GDM1 (cell line): ENCODE data around the gene C1QA.
A peak's percentile ranks its signal among the peaks of the same experiment; 100 is the strongest.

ENCODE experiments used
- DNase-seq: peaks from one replicate; lab custom pipeline; 2025; lab: John Stamatoyannopoulos, UW

The C1QA gene, protein sequence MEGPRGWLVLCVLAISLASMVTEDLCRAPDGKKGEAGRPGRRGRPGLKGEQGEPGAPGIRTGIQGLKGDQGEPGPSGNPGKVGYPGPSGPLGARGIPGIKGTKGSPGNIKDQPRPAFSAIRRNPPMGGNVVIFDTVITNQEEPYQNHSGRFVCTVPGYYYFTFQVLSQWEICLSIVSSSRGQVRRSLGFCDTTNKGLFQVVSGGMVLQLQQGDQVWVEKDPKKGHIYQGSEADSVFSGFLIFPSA

DNA sequence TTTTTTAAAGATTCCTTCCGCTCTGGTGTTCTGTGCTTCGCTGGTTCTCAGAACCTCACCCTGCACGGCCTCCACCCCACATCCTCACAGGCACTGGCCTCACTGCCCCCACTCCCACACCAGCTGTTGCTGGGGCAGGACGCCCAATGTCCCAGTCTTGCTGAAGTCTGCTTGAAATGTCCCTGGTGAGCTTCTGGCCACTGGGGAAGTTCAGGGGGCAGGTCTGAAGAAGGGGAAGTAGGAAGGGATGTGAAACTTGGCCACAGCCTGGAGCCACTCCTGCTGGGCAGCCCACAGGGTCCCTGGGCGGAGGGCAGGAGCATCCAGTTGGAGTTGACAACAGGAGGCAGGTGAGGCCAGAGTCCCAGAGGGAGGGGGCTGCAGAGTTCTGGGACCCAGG, at the start of gene C1QA:
Gene C1QA (plus strand): TSS at position 276 of the 400 bp plus-strand sequence. CDS start 989 bp downstream, outside the sequence.
- no peak for DNase-seq

- no peak for DNase-seq
Measured at GRCh38 chr1:22587247-22587646, 49.2 kb upstream of the C1QA start.

DNA sequence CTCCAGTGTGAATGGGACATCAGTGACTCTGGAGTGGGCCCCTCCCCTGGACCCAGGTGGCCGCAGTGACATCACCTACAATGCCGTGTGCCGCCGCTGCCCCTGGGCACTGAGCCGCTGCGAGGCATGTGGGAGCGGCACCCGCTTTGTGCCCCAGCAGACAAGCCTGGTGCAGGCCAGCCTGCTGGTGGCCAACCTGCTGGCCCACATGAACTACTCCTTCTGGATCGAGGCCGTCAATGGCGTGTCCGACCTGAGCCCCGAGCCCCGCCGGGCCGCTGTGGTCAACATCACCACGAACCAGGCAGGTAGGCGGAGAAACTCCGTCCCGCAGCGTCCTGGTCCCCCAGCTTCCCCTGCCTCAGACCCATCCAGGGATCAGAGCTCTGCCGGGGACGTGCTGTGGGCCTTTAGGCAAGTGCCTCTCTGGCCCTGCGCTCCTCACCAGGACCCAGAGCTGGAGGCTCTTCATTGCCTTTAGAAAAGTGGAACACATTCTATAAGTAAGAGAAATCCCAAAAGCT, 47.5 kb upstream of the C1QA start:
- DNase-seq, result no peak

DNA sequence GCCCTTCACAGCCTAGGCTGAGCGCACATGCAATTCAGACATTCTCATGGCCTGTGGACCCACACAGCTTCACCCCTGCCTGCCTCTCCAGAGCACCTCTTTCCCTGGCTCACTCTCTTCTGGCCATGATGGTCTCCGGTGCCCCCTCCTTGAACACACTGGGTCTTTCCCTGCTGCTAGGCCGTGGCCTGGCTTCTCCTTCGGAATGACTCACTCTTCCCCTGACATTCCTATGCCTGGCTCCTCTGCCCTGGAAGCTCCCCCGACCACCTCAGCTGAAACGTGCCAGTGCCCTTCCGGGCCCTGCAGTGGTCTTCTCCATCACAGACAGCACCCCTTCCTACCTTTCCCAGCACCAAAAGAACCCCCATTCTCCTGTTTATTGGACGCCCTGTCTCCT, 44.9 kb upstream of the C1QA start:
- no peak for DNase-seq

DNA sequence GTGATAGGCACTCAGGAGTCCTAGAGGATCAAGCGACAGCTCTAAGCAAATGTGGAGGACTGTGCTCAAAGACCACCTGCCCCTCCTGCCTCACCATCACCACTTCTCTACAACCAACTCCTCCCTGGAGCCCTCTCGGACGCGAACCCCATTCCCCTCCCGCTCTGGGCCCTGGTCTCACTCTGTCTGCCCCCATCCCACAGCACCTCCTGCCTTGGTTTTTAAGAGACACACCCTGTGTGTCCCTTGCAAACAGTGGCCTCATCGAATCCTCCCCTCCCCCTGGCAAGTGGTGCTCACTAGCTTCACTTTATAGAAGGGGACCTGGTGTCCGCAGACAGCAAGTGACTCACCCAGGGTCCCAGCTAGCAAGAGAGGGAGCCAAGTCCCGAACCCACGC, 44.4 kb upstream of the C1QA start:
- no peak for DNase-seq

- DNase-seq, result no peak
Measured at GRCh38 chr1:22592919-22593790, 43.3 kb upstream of the C1QA start.

DNA sequence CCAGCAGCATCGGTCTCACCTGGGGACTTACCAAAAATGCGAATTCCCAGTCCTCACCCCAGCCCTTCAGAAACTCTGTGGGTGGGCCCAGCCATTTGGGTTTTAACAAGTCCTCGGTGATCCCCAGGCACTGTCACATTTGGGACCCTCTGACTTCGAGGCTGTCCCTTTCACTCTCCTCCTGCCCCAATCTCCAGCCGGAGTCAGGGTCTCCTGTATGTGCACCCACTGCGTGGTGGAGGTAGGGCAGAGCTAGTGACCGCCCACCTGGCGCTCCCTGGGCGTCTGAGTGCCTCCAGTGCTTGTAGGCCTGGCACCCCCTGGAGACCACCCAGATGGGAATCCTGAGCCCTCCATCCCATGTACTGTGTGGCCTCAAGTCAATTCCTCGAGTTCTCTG, 42.0 kb upstream of the C1QA start:
- DNase-seq, result no peak

DNA sequence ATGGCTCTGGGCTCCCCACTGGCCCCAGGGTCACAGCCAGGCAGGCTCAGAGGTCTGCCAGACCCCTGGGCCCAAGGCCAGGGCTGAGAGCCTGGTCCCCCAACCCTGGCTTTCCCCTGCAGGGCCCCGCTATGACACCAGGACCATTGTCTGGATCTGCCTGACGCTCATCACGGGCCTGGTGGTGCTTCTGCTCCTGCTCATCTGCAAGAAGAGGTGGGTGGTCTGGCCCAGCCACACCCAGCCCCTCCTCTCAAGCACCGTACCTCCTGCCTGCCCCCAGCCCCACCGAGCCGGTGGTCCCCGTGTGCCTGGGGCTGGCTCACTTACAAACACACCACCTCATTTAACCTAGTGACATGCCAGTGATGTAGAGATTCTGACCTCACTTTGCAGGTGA, 41.3 kb upstream of the C1QA start:
- DNase-seq, result no peak

DNA sequence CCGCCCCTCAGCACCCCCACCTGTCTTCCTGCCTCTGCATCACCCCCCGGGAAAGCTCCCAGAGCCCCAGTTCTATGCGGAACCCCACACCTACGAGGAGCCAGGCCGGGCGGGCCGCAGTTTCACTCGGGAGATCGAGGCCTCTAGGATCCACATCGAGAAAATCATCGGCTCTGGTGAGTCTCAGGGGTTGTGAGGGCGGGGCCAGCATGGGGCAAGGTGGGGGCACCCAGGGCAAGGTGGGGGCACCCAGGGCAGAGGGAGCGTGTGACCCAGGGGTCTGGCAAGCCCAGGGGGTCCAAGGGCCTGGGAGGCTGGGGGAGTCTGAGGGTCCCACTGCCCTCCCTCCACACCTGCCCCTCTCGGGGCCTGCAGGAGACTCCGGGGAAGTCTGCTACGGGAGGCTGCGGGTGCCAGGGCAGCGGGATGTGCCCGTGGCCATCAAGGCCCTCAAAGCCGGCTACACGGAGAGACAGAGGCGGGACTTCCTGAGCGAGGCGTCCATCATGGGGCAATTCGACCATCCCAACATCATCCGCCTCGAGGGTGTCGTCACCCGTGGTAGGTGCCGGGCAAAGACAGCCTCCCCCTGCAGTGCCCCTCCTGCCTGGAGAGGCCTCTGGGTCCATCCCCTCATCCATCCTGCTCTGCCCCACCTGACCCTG, 39.0 kb upstream of the C1QA start:
- no peak for DNase-seq

DNA sequence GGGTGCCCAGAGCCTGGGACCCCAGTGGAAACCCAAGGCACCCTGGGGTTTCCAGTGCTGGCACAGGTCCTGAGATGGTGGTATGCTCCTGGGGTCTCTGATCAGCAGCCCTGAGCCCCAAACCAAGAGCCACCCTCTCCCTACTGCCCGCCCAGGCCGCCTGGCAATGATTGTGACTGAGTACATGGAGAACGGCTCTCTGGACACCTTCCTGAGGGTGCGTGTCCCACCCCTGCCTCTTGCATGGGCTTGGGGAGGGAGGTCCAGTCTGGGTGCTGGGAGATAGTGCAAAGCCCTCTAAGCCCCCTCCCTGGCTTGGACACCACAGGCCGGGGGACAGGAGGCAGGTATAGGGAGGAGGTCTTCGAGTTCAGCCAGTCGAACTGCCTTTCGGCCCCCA, 38.4 kb upstream of the C1QA start:
- DNase-seq, result no peak

DNA sequence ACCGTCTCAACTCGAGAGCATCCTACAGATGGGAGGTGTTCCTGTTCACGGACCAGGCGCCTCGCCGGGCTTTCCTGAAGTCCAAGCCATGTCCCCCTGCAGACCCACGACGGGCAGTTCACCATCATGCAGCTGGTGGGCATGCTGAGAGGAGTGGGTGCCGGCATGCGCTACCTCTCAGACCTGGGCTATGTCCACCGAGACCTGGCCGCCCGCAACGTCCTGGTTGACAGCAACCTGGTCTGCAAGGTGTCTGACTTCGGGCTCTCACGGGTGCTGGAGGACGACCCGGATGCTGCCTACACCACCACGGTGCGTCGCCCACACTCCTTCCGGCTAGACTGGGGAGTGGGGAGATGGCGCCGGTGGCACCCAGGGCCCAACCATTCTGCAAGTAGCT, 37.7 kb upstream of the C1QA start:
- DNase-seq, result no peak

DNA sequence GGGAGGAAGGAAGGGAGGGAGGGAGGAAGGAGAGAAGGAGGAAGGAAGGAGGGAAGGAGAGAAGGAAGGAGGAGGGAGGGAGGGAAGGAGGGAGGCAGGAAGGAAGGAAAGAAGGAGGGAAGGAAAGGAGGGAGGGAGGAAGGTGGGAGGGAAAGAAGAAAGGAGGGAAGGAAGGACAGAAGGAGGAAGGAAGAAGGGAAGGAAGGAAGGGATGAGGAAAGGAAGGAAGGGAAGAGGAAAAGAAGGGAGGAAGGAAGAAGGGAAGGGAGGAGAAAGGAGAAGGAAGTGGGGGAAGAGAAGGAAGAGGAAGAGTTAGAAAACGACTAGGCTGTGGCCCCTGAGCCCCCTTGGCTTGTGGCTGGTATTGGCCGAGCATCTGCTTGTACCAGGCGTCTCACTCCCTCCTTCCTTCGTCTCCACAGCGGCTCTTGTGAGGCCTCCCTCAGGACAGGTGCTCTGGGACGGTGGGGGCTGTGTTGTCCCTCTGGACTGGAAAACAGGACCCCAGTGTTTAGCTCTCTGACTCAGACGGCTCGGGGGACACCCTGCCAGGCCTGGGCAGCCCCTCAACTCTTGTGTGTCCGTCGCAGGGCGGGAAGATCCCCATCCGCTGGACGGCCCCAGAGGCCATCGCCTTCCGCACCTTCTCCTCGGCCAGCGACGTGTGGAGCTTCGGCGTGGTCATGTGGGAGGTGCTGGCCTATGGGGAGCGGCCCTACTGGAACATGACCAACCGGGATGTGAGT, 36.2 kb upstream of the C1QA start:
- DNase-seq, result no peak

GRCh38 chr1:22600817-22601605, 35.4 kb upstream of the C1QA start:
- no peak for DNase-seq

DNA sequence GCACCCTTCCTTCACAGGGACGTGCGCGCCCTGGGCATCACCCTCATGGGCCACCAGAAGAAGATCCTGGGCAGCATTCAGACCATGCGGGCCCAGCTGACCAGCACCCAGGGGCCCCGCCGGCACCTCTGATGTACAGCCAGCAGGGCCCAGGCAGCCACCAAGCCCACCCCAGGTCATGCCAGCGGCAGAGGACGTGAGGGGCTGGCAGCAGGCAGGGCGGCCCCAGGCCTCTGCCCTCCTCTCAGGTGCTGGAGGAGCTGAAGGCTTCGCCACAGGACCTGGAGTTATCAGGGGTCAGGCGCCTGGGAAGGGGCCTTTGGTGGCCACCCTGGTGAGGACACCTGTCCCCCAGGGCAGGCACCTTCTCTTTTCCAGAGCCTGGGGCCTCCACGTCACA, 34.8 kb upstream of the C1QA start:
- no peak for DNase-seq

DNA sequence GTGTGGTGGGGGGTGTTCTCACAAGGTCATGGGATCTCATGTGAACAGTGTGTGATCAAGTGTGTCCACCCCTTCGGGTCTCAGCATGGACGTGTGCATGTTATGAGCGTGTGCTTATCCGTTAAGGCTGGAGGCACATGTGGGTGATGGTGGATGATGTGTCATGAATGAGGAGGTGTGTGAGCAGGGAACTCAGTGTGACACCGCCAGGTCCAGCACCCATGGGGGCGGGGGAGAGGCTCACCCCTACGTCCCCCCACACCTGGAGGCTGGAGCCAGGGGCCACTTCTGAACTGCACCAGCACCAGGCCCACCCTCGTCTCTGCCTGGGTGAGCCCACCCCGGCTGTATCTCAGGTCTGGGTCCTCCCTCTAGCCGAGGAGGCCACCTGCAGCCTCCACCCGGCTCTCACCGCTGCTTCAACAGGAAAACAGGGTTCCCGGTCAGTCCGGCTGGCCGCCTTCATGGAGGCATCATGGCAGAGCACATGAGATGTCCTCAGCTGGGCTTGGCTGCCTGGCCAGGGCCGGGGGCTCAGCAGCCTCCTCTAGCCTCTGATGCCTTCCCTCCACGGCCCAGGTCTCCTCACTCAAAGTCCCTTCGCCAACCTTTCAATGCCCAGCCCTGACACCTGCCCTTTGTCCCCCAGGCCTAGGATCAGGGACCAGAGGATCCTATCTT, 34.2 kb upstream of the C1QA start:
- no peak for DNase-seq

DNA sequence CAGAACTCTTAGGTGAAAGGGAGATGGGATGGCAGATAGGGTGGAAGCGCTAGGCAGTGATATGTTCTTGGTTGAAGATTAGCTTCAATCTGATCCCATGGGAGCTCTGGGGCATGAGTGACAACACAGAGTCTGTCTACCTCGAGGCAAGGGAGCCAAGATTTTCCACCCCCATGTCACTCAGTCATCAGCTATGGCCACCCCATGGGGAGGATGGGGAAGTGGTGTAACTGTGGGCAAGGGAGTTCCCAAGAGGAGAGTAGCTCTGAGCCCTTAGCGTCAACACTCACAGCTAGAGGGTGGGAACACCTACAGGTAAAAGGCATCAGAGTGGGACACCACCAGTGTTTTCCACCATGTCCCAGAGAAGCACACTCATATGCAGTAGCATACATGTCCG, 30.3 kb upstream of the C1QA start:
- DNase-seq, result no peak

- no peak for DNase-seq
Measured at GRCh38 chr1:22607154-22607553, 29.3 kb upstream of the C1QA start.

DNA sequence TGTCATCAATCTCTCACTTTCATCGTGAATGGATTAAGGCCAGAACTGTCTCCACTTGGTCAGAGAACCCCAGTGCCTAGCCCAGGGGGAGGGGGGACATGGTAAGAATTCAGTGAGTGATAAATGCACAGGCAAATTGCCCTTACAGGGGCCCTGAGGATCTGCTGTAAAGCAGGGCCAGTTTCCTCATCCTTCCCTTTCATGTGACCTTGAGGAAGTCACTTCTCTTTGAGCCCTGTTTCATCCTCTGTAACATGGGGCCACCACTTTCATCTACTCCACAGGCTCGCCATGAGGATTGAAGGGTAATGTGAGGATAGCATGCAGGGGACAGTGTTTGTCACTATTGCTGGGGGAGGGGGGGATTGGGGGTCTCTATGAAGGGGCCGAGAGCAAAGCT, 28.1 kb upstream of the C1QA start:
- DNase-seq, result no peak

DNA sequence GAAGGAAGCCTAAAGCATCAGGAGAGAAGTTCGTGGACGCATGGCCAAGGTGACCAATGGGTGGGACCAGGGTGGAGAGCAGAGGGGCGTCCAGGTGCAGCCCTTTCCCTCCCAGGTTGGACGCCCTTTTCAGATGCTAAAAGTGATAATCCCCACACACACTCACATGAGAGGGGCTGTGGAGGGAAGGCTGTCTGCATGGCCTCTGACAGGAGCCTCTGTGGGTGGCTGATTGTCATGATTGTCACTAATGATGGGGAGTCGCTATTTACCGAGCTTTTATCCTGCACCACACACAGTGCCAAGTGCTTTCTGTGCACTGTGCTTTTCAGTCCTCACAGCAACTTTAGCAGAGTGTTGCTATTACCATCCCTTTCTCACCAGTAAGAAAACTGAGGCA, 27.1 kb upstream of the C1QA start:
- no peak for DNase-seq

DNA sequence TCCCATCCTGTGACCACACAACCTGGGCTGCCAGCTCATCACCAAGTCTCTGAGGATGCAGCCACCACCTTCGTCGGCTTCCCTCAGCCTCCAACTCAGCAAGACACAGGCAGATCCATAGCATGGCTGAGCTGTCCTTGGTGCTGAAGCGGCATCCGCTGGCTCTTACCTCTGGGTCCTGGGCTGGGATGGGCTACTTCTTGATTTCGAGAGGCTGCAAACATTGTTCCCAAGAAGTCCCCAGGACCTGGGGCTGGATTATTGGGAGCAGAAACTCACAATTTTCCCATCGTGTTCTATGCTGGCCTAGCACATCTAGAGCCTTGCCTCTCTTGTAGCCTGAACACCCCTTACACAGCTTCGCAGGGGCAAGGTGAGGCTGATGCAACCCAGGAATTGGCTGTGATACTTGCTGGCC, 24.9 kb upstream of the C1QA start:
- peak; percentile 7 for DNase-seq
